NAMALWA (cell line): Measurements from ENCODE around the gene DLX2.
"Not testable (repeated sequence)": the region's sequence is repeated elsewhere in the genome, so short reads cannot be mapped to it uniquely, and the experiment has no call there.

Experiments used
- DNase-seq: peaks from one replicate; pipeline ENCODE4 v3.0.0-alpha.2; 2015; ENCODE audit warnings: low spot score

DLX2 gene

GRCh38 chr2:172083628-172084394 is 18.9 kb downstream of the DLX2 start:
- peak; percentile 24 for DNase-seq

- DNase-seq: no peak
Observed at GRCh38 chr2:172082944-172083627, 19.6 kb downstream of the DLX2 start.

GRCh38 chr2:172082105-172082943 is 20.4 kb downstream of the DLX2 start:
- no peak for DNase-seq

GRCh38 chr2:172081221-172082022 is 21.3 kb downstream of the DLX2 start:
- no peak for DNase-seq

GRCh38 chr2:172080641-172081220 is 22.0 kb downstream of the DLX2 start:
- DNase-seq: no peak

- DNase-seq: no peak
Observed at GRCh38 chr2:172079838-172080640, 22.7 kb downstream of the DLX2 start.

GRCh38 chr2:172079416-172079815 is 23.3 kb downstream of the DLX2 start:
- DNase-seq: no peak

- DNase-seq: no peak
Observed at GRCh38 chr2:172074254-172074653, 28.4 kb downstream of the DLX2 start.

GRCh38 chr2:172073518-172073917 is 29.2 kb downstream of the DLX2 start:
- no peak for DNase-seq

- DNase-seq: no peak
Observed at GRCh38 chr2:172072706-172073105, 30.0 kb downstream of the DLX2 start.

- no peak for DNase-seq
Observed at GRCh38 chr2:172072303-172072702, 30.4 kb downstream of the DLX2 start.

- no peak for DNase-seq
Observed at GRCh38 chr2:172070936-172071335, 31.8 kb downstream of the DLX2 start.

GRCh38 chr2:172067905-172068304 is 34.8 kb downstream of the DLX2 start:
- not testable (repeated sequence) for DNase-seq

GRCh38 chr2:172066394-172066886 is 36.3 kb downstream of the DLX2 start:
- no peak for DNase-seq

GRCh38 chr2:172065111-172065510 is 37.6 kb downstream of the DLX2 start:
- no peak for DNase-seq

GRCh38 chr2:172063446-172063845 is 39.3 kb downstream of the DLX2 start:
- DNase-seq: no peak

GRCh38 chr2:172062402-172063004 is 40.2 kb downstream of the DLX2 start:
- no peak for DNase-seq

- DNase-seq: not testable (repeated sequence)
Observed at GRCh38 chr2:172060118-172060517, 42.6 kb downstream of the DLX2 start.

- no peak for DNase-seq
Observed at GRCh38 chr2:172058660-172059059, 44.0 kb downstream of the DLX2 start.

GRCh38 chr2:172056293-172056692 is 46.4 kb downstream of the DLX2 start:
- no peak for DNase-seq
